Measurements from ENCODE around the gene TNFRSF8.
A peak's percentile ranks its signal among the peaks of the same experiment; 100 is the strongest.

Gene TNFRSF8

GRCh38 chr1:12176298-12177118, 113.4 kb downstream of the TNFRSF8 start:
- no peak for DNase-seq (ENCODE audit: low read depth)

GRCh38 chr1:12177156-12177998, 114.3 kb downstream of the TNFRSF8 start:
- DNase-seq (ENCODE audit: low read depth), result no peak

GRCh38 chr1:12177999-12178441, 114.9 kb downstream of the TNFRSF8 start:
- DNase-seq (ENCODE audit: low read depth), result peak; percentile 90

GRCh38 chr1:12178511-12178910, 115.4 kb downstream of the TNFRSF8 start:
- DNase-seq (ENCODE audit: low read depth), result no peak

DNA sequence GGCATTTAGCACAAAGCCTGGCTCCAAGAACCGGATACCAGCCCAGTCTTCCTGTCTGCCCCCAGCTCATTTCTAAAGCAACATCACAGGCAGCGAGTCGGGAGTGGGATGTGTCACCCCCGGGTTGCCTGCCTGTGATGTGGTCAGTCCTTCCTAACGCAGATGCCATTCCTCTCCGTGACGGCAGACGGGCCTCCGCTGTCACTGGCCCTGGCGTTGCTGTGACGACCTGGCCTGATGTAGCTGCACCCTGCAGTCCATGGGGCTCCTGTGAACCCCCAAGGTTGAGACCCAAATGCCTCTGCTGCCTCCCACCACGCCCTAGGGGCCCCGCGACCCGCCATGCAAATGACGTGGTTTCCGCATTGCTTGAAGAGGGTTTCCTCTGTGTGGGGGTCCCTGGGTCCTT, 116.0 kb downstream of the TNFRSF8 start:
- DNase-seq (ENCODE audit: low read depth), result peak; percentile 71

- DNase-seq (ENCODE audit: low read depth), result no peak
These were observed 116.6 kb downstream of the TNFRSF8 start for GRCh38 chr1:12179676-12180075.

- DNase-seq (ENCODE audit: low read depth), result no peak
These were observed 117.2 kb downstream of the TNFRSF8 start for GRCh38 chr1:12180315-12180714.

- no peak for DNase-seq (ENCODE audit: low read depth)
These were observed 117.8 kb downstream of the TNFRSF8 start for GRCh38 chr1:12180903-12181302.

GRCh38 chr1:12181568-12181967, 118.5 kb downstream of the TNFRSF8 start:
- DNase-seq (ENCODE audit: low read depth), result no peak

DNA sequence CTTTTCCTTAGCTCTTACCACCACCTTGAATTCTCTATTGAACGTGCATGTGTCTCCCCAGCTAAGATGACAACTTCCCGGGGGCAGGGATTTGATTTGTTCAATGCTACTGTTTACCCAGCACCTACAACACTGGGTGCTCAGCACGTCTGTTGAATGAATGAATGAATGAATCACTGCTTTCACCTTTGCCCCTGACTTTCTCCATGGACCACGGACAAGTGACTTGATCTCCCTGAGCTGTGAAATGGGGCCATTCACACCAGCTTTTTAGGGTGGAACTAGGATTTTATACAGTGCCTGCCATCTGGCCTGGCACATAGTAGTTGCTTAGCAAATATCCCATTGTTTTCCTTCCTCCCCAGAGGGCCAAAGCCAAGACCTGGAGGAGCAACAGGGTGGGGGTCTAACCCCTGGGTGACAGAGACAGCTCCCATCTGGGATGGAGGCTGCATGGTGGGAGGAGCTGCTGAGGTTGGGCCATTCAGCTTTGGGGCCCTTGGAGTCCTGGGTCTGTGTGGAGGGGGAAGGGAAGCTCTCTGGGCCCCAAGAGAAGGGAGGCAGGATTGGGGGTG, 119.4 kb downstream of the TNFRSF8 start:
- DNase-seq (ENCODE audit: low read depth), result no peak

DNA sequence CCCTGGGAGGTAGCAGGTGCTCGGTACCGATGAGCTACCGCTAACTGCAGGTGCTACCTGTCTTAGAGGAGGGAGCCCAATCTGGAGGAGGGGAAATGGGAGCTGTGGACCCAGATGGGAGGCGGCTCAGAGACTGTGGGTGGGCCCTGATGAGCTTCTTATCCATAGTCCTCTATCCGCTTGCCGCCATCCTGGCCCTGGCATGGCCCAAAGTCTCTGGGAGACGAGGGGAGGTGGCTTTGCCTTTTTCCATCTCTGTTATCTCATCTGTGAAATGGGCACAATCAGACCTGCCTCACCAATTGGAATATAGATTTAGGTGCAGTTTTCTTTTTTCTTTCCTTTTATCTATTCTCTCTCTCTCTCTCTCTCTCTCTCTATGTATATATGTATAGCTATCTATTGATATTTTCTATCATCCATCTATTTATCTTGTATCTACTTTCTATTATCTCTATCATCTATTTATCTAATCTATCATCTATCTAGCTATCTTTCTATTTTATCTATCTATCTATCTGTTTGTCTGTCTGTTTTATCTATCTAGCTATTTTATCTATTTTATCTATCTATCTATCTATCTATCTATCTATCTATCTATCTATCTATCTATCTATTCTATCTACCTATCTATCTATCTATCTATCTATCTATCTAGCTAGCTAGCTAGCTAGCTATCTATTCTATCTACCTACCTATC, 120.1 kb downstream of the TNFRSF8 start:
- DNase-seq (ENCODE audit: low read depth), result no peak

DNA sequence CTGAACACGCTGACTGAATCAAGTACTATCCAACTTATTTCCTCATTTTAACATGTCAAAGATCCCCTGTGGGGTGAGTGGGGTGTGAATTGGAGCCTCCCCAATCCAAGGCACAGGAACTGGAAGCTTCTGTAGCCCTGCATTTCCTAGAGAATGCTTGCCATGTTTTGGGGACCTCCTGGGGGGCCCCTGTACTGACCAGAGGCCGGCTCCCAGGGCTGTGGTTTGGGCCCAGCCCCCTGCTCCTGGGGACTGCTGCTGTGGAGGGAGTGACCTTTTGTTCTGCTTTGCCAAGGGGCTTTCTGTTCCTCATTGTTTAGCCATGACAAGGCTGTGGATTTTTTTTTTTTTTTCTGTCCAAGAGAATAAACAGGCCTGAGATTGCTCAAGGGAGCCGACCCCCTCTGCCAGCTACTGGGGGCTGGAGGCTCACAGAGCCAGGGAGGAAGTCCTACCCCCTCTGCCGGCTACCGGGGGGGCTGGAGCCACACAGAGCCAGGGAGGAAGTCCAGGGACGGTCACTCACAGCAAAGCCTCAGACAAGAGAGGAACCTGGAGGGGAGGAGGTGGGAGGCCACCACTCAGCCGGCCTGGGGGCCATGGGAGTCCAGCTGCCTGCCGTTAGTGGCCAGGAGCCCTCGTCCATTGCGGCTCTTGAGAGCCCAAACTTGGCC, 121.0 kb downstream of the TNFRSF8 start:
- DNase-seq (ENCODE audit: low read depth), result no peak

DNA sequence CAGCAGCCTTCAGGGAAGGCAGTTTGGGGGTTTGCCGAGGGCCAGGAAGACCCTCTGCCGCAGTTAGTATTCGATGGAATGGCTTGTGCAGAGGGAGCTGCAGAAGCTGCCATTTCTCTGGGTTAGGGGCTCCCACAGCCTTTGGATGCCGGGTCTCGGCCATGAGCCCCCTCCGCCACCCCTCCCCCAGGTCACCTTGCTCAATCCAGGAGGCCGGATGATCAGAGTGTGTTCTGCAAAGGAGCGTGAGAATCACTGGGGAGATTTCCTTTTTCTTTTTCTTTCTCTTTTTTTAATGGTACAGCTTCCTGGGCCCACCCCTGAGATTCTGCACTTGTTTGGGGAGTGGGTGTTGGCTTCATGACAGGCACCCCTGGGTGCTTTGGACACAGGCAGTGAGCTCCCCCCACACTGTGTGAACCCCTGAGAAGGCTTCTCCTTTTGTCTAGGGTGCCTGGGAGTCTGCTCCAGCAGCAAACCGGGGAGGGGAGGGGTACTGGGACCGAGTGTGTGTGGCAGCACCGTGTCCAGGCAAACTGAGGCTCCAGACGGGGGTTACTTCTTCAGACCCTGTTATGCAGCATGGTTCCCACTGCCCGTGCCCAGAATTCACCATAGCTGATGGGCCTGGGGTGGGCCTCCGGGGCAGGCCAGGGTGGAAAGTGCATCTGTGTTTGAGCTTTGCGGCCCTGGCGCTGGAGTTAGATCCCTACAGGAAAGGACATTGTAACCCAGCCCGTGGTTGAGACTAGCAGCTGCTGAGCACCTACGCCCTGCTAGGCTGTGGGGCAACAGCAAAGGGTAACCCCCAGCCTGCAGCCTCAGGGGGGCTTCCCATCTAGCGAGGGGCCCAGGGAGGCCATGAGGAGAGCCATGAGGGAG, 122.2 kb downstream of the TNFRSF8 start:
- DNase-seq (ENCODE audit: low read depth), result no peak

DNA sequence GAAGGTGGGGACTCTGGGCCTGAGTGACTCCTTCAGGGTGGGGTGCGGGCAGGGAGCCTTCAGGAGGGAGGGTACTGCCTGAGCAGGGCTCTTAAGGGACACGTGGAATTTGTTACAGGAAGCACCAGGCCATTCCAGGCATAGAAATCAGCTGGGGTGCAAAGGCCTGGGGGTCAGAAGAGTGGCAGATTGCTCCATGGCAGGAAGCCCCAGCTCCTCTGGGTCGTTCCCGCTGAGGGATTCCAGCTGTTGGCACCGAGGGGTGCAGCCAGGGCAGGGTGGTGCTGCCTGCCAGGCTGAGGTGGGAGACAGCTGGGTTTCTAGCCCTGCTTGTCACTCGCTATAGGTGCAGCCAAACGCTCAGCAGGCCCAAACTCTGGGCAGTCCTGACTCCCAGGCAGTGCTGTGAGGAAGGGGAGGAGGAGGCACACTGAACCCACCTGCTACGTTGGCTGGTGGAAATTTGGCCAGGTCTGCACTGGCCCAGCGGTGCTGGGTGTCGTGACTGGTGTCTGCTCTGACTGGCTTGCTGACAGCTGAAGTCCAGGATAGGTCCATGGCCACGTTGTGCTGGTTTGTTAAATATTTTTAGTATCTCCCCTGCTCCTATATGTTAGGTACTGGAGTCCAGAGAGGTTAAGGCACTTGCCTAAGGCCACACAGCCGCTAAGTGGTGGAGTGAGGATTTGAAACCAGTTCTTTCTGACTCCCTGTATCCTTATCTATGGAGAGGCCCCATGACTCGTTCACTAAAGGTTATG, 123.0 kb downstream of the TNFRSF8 start:
- DNase-seq (ENCODE audit: low read depth), result no peak

DNA sequence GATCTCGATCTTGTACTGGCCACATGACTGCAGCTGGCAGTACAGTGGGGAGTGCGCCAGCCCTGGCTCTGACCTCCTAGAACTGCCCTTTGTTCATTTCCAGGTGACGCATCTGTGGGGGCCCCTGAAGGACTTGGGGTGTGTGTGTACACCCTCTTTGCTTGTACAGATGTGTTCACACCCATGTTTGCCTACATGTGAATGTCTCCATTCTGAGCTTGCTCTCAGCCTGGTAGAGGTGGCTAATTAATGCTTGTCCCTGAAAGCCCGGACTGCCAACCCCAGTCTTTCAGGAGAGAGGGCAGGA, 123.5 kb downstream of the TNFRSF8 start:
- no peak for DNase-seq (ENCODE audit: low read depth)

- DNase-seq (ENCODE audit: low read depth), result no peak
These were observed 125.0 kb downstream of the TNFRSF8 start for GRCh38 chr1:12188115-12188514.

GRCh38 chr1:12188657-12189327, 125.7 kb downstream of the TNFRSF8 start:
- no peak for DNase-seq (ENCODE audit: low read depth)

- no peak for DNase-seq (ENCODE audit: low read depth)
These were observed 126.2 kb downstream of the TNFRSF8 start for GRCh38 chr1:12189328-12189682.

- DNase-seq (ENCODE audit: low read depth), result no peak
These were observed 128.3 kb downstream of the TNFRSF8 start for GRCh38 chr1:12191242-12192032.
